ENCODE results near the gene RPS2.

RPS2 gene

DNA sequence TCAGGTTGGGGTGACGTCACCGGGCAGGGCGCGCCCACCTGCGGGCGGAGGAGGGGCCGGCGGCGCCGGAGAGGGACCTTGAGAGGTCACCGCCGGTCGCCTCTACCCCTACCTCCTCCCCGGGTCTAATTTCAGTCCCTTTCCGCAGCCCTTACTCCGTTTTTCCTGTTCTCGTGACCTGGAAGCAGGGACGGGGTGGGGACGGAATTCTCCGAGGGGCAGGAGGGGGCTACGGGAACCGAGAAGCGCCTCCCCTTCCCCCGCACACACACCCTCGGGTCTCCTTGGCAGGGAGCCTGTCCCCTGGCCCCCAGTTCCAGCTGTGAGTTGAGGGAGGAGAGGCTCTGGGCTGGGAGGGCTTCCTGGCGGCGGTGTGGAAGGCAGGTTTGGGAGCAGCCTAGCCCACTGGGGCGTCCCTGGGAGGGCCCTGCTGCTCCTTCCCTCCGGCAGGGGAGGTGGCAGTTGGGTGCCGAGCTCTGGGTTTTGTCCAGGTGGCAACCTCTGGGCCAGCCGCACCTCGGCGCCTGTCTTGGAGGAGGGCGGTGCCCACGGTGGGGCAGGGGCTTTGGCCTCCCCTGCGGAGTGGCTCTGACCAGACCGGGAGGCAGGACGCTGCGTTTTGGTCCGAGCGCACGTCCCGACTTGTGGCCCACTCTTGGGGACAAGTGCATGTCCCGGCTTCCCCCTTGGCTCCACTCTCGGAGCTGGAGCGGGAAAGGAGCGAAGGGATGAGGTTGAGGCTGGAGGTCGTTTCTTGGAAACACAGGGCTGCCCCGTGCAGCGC lies 25.9 kb upstream of the RPS2 start:
- H3K4me3 ChIP-seq (ENCODE audit: low read length): no peak overlapping the region; the same call in 1 of the 2 replicates
- TF ChIP-seq, protein P1, sequence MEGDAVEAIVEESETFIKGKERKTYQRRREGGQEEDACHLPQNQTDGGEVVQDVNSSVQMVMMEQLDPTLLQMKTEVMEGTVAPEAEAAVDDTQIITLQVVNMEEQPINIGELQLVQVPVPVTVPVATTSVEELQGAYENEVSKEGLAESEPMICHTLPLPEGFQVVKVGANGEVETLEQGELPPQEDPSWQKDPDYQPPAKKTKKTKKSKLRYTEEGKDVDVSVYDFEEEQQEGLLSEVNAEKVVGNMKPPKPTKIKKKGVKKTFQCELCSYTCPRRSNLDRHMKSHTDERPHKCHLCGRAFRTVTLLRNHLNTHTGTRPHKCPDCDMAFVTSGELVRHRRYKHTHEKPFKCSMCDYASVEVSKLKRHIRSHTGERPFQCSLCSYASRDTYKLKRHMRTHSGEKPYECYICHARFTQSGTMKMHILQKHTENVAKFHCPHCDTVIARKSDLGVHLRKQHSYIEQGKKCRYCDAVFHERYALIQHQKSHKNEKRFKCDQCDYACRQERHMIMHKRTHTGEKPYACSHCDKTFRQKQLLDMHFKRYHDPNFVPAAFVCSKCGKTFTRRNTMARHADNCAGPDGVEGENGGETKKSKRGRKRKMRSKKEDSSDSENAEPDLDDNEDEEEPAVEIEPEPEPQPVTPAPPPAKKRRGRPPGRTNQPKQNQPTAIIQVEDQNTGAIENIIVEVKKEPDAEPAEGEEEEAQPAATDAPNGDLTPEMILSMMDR (conservative IDR thresholded peaks at IDR 0.05; ENCODE audit: low read length): no peak

DNA sequence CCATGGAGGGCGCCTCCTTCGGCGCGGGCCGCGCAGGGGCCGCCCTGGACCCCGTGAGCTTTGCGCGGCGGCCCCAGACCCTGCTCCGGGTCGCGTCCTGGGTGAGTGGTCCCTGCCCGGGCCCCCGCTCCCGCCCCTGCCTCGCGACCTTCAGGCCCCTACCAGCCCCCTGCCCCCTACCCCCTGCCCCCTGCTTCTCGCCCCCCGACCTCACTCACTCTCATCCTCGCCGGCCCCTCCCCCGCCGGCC lies 25.4 kb upstream of the RPS2 start:
- no peak overlapping the region for H3K4me3 ChIP-seq (ENCODE audit: low read length)
- TF ChIP-seq, protein P1 (conservative IDR thresholded peaks at IDR 0.05; ENCODE audit: low read length): no peak
- no peak for DNase-seq (ENCODE audit: low read depth)

More for the DNA sequence above, 25.9 kb upstream of the RPS2 start:
- no peak for DNase-seq (ENCODE audit: low read depth)

DNA sequence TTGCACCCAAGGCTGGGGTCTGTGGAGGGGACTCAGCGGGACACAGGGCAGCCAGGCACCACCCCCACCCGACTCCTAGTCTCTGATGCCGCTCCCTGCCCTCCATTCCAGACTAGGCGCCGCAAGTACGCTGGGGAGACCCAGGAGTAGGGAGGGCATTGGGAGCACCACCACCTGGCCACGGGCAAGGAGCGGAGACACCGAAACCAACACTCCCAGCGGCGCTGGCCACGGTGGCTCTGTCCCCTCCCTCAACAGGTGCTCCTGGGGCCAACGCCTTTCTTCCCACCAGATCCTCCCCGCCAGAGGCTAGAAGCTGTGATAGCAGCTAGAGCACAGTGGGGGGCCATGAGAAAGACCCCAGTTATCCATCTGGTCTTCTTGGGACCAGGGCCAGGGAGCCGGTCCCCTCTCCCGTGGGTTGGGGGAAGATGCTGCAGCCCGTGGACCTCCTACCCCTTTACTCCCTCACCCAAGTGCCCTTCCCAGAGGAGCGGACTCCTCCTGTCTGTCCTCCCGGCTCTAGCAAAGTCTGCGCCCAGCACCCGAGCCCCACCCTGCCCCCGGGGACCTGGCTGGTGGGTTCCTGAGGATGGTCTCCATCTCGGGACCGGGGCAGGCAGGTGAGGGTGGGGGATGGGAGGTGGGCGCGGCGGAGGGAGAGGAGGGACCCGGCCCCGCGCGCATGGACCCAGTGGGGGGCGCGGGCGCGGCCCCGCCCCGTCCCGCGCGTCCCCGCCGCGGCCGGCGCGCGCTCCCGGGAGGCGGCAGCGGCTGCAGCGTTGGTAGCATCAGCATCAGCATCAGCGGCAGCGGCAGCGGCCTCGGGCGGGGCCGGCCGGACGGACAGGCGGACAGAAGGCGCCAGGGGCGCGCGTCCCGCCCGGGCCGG lies 24.8 kb upstream of the RPS2 start, which contains the start of gene SYNGR3:
Gene SYNGR3 (plus strand): TSS at position 762 of the 892 bp plus-strand sequence. CDS start 133 bp downstream, outside the sequence.
- no peak within 1 kb of the TSS; the same call in 1 of the 2 replicates for H3K4me3 ChIP-seq (ENCODE audit: low read length)
- TF ChIP-seq, protein P1 (conservative IDR thresholded peaks at IDR 0.05; ENCODE audit: low read length): no peak
- DNase-seq (ENCODE audit: low read depth): no peak

DNA sequence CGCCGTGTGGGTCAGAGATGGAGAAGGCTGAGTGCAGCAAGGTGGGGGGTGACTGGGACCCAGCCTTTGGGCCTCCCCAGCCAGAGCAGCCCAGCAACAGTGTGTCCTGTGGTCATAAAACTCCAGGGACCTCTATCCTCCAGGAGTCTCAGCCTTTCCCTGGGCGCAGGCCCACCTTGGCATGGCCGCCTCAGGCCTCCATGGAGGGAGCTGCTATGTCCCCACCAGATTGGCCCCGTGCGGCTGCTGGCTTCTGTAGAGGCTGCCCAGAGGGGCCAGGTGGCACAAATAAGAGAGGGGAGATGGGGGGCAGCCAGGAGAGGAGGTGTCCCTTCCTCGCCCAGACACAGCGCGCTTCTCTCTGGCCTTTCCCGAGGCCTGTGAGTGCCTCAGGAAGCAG lies 22.6 kb upstream of the RPS2 start:
- TF ChIP-seq, protein P1 (conservative IDR thresholded peaks at IDR 0.05; ENCODE audit: low read length): no peak
- no peak overlapping the region for H3K4me3 ChIP-seq (ENCODE audit: low read length)
- DNase-seq (ENCODE audit: low read depth): no peak

DNA sequence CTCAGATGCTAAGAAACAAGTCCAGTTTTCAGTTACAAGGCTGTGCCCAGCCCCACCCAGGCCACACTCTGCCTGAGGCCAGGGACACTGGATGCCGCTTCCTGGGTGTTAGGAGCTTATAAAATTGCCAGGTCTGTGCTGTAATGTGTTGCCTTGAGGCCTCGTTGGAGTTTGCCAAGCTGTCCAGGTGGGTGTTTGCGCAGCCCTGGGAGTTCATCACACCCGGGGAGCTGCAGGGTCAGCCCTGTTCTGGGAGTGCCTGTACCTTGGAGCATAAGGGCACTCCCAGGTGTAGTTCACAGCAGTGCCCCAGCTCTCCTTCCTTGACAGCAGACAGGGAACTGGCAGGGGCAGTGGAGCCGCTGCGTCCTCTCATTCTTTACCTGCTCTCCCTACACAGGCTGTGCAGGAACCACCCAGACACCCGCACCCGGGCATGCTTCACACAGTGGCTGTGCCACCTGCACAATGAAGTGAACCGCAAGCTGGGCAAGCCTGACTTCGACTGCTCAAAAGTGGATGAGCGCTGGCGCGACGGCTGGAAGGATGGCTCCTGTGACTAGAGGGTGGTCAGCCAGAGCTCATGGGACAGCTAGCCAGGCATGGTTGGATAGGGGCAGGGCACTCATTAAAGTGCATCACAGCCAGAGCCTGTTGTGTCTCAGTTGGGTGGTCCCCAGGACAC lies 21.0 kb upstream of the RPS2 start:
- no peak for DNase-seq (ENCODE audit: low read depth)
- TF ChIP-seq, protein P1 (conservative IDR thresholded peaks at IDR 0.05; ENCODE audit: low read length): no peak
- peak overlapping the region; percentile 76; the same call in 1 of the 2 replicates for H3K4me3 ChIP-seq (ENCODE audit: low read length)

DNA sequence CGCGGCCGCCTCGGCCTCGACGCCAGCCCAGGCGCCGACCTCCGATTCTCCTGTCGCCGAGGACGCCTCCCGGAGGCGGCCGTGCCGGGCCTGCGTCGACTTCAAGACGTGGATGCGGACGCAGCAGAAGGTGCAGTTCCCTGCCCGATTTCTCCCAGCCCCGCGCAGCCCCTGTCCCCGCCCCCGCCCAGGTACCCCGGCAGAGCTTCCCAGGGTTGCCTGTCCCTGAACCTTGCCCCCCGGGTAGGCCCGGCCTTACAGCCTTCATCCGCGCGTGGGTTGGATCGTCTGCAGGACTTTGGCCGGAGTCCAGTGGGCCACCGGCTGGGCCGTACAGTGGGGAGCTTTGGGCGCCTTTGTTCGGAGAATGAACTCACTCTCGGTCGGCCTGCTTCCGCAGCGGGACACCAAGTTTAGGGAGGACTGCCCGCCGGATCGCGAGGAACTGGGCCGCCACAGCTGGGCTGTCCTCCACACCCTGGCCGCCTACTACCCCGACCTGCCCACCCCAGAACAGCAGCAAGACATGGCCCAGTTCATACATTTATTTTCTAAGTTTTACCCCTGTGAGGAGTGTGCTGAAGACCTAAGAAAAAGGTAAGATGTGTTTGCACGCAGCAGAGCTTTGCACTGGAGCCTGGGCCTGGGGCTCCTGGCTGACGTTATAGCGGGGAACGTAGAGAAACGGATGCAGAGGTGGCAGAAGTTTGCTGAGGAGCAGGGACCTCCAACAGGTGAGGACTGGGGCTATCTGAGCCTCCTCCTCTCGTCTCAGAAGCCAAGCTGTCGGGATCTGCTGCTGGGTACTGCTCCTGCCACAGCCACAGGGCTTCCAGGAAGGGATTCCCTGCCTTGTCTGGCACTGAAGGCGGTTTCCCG lies 20.0 kb upstream of the RPS2 start:
- peak overlapping the region; percentile 76 for H3K4me3 ChIP-seq (ENCODE audit: low read length)
- no peak for DNase-seq (ENCODE audit: low read depth)
- TF ChIP-seq, protein P1 (conservative IDR thresholded peaks at IDR 0.05; ENCODE audit: low read length): no peak
